Esophagus squamous epithelium (tissue), 5 donors: ENCODE results near the gene ATL2. TPM values are rescaled to one million over a fixed set of nuclear protein-coding genes. Genes with fewer than 3 reads are reported as not detected.

Experiments
- DNase-seq: peaks from one replicate; lab custom pipeline; 2025; lab: John Stamatoyannopoulos, UW
- H3K27ac ChIP-seq, 4 donors: fragments of 200-600 bp; sonication (generic); one replicate each; pipeline ENCODE4 v1.5.1; 2016 to 2019; ENCODE audit warnings: mild to moderate bottlenecking in 1 of 4
- H3K27me3 ChIP-seq, 4 donors: fragments of 200-600 bp; sonication (generic); 1 replicate in 3 of 4; 2 replicates in 1 of 4; pipeline versions ENCODE4 v1.5.1 to v1.6.0; 2017 to 2021; ENCODE audit warnings: antibody characterized with exemption in 1 of 4
- H3K36me3 ChIP-seq, 3 donors: fragments of 200-600 bp; sonication (generic); one replicate each; pipeline ENCODE4 v1.5.1; 2016 to 2019
- H3K4me1 ChIP-seq, 3 donors: fragments of 200-600 bp; sonication (generic); one replicate each; pipeline ENCODE4 v1.5.1; 2017 to 2019
- H3K4me3 ChIP-seq, 4 donors: fragments of 200-600 bp; sonication (generic); 1 replicate in 3 of 4; 2 replicates in 1 of 4; pipeline ENCODE4 v1.5.1; 2016 to 2019; ENCODE audit warnings: mild to moderate bottlenecking in 2 of 4, moderate library complexity in 1 of 4
- H3K9me3 ChIP-seq, 3 donors: fragments of 200-600 bp; sonication (generic); one replicate each; pipeline ENCODE4 v1.5.1; 2016 to 2019
- CTCF ChIP-seq, 6 experiments: fragments of 450-650 bp in 4 of 6; fragments of 200-600 bp in 2 of 6; sonication (generic) in 2 of 6; IDR thresholded peaks; one replicate each; pipeline ENCODE4 v1.5.1; 2016 to 2019; ENCODE audit warnings: antibody characterized with exemption in 6 of 6, mild to moderate bottlenecking in 4 of 6, moderate library complexity in 4 of 6
- POLR2A ChIP-seq, 4 donors: fragments of 450-650 bp; IDR thresholded peaks; one replicate each; pipeline ENCODE4 v1.6.1; 2017; ENCODE audit warnings: antibody characterized with exemption in 4 of 4, mild to moderate bottlenecking in 4 of 4, moderate library complexity in 3 of 4
- whole genome bisulfite sequencing, 2 donors: methylation state at CpG; one replicate each; pipeline ENCODE4 v1.1.5; 2018; 5-methylcytosine and 5-hydroxymethylcytosine counted together
- intact Hi-C: fragments of 100-400 bp; cut with DNase I; formaldehyde crosslinking; loops from one replicate; pipeline ENCODE4 v1.15.0; 2022
- total RNA-seq, 4 donors: library from RNA; depleted of rRNA; stranded (reverse); fragments of >200 nt; gene quantifications; one replicate each; pipeline ENCODE4 v1.1.0, GENCODE V29; 2016
- donor health status: DM: yes; HTN: yes; CAD: no.

Gene ATL2
- total RNA-seq, 4 donors from 2014 or later, result 65.2 to 178 (median 91.3) TPM

- intact Hi-C loops, result no loop called here
- no peaks in the 10 kb centered on the region for H3K9me3 ChIP-seq
Measured at GRCh38 chr2:38245114-38245641, 131.9 kb downstream of the ATL2 start.

GRCh38 chr2:38244301-38244700 is 132.8 kb downstream of the ATL2 start:
- no peak for TF ChIP-seq POLR2A (IDR thresholded peaks at IDR 0.05)
- no peak for TF ChIP-seq CTCF (IDR thresholded peaks at IDR 0.05)
- no peaks in the 10 kb centered on the region for H3K9me3 ChIP-seq
- no peak overlapping the region for H3K4me3 ChIP-seq
- H3K27ac ChIP-seq, result no peak overlapping the region
- WGBS, 2 donors, result 42 to 91% methylated on average over 2 to 6 of the region's 8 CpGs
- no peak for DNase-seq
- H3K4me1 ChIP-seq, result peaks cover 0 to 21% (median 4%) of the 10 kb centered on the region in 3 donors
- H3K27me3 ChIP-seq, result peaks cover 0 to 5% (median 0%) of the 10 kb centered on the region in 4 donors
- no peaks in the 10 kb centered on the region for H3K36me3 ChIP-seq
- intact Hi-C loops, result no loop called here

More at GRCh38 chr2:38245114-38245641, 131.9 kb downstream of the ATL2 start:
- Histone ChIP-seq H3K4me3 (no peak overlapping the region), H3K4me1 (peaks cover 0 to 14% (median 4%) of the 10 kb centered on the region in 3 donors), H3K36me3 (no peaks in the 10 kb centered on the region), H3K27ac (no peak overlapping the region), H3K27me3 (peaks cover 0 to 5% (median 0%) of the 10 kb centered on the region in 4 donors)
- no peak for DNase-seq
- no peak for TF ChIP-seq CTCF (IDR thresholded peaks at IDR 0.05)
- TF ChIP-seq POLR2A (IDR thresholded peaks at IDR 0.05), result no peak
- 37 to 44% methylated on average over 4 to 5 of the region's 5 CpGs for WGBS, 2 donors

Other genes with a start within 250 kb of the ATL2 start
- 10 to 100 TPM; 11.9 to 38.1 (median 20.0) TPM for gene HNRNPLL, start 225.7 kb upstream of the ATL2 start, total RNA-seq